Nephron progenitor cell (in vitro differentiated cells): Measurements from ENCODE around the gene RFK.

Source experiments
- DNase-seq: peaks from one replicate; pipeline ENCODE4 v3.0.0; 2021
- H3K27ac Mint-ChIP-seq: 2 replicates; pipeline ENCODE4 v1.8.0; 2021; ENCODE audit warnings: mild to moderate bottlenecking, moderate library complexity, mixed read lengths
- H3K27me3 Mint-ChIP-seq: 2 replicates; pipeline ENCODE4 v1.8.0; 2021; ENCODE audit warnings: mild to moderate bottlenecking, low read depth, mixed read lengths; ENCODE audit not compliant: poor library complexity
- H3K36me3 Mint-ChIP-seq: 2 replicates; pipeline ENCODE4 v1.8.0; 2021; ENCODE audit warnings: low read depth, mixed read lengths
- H3K4me1 Mint-ChIP-seq: 2 replicates; pipeline ENCODE4 v1.8.0; 2021; ENCODE audit warnings: mixed read lengths
- H3K4me3 Mint-ChIP-seq: 2 replicates; pipeline ENCODE4 v1.8.0; 2021; ENCODE audit warnings: mild to moderate bottlenecking, moderate library complexity, mixed read lengths
- H3K9me3 Mint-ChIP-seq: 2 replicates; pipeline ENCODE4 v1.8.0; 2021; ENCODE audit warnings: mild to moderate bottlenecking, moderate library complexity, mixed read lengths
- TF ChIP-seq, protein P1 (sequence below): fragments of 200-600 bp; sonication (generic); IDR thresholded peaks from 2 replicates; pipeline ENCODE4 v1.5.0; 2021; ENCODE audit warnings: antibody characterized with exemption

RFK gene

DNA sequence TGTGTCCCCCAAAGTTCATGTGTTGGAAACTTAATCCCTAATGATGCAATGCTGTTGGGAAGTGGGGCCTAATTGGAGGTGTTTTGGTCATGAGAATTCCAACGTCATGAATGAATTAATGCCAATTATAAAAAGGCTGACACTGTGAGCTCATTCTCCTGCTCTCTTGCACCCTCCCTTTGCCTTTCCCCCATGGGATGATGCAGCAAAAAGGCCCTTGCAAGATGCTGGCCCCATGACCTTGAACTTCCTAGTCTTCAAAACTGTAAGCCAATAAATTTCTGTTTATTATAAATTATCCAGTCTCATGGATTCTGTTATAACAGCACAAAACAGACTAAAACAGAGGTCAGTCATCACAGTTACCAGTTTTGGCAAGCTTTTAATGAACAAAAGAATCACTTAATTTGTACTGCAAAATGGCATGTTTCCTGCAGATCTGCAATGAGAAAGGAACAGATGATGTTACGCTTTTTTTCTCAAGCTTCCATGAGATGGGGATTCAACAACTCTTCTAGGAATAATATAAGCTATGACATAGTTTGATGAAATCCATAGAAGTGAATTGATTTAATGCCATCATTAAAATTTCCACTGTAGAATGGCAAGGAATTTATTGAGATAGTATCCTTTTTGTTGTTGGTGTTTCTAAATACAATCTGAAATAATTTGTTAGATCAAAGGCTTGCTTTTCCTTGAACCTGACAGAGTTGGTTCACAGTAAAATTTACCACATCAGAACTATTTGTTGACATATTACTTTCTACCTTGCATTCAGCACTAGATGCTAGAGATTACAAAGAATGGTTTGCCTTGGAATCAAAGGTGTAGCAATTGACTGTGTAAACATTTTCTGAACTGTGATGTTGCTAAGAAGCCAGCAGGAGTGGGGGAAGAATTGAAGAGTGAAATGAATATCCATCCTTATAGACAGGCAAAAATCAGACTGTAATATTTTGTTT is 29.3 kb upstream of the RFK start:
- TF ChIP-seq, protein P1, sequence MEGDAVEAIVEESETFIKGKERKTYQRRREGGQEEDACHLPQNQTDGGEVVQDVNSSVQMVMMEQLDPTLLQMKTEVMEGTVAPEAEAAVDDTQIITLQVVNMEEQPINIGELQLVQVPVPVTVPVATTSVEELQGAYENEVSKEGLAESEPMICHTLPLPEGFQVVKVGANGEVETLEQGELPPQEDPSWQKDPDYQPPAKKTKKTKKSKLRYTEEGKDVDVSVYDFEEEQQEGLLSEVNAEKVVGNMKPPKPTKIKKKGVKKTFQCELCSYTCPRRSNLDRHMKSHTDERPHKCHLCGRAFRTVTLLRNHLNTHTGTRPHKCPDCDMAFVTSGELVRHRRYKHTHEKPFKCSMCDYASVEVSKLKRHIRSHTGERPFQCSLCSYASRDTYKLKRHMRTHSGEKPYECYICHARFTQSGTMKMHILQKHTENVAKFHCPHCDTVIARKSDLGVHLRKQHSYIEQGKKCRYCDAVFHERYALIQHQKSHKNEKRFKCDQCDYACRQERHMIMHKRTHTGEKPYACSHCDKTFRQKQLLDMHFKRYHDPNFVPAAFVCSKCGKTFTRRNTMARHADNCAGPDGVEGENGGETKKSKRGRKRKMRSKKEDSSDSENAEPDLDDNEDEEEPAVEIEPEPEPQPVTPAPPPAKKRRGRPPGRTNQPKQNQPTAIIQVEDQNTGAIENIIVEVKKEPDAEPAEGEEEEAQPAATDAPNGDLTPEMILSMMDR = no peak
- DNase-seq = no peak
- H3K27ac Mint-ChIP-seq = no peak overlapping the region
- H3K27me3 Mint-ChIP-seq = peaks cover 3% of the 10 kb centered on the region
- H3K4me3 Mint-ChIP-seq = no peak overlapping the region
- no peaks in the 10 kb centered on the region for H3K36me3 Mint-ChIP-seq
- H3K4me1 Mint-ChIP-seq = no peaks in the 10 kb centered on the region
- no peaks in the 10 kb centered on the region for H3K9me3 Mint-ChIP-seq

DNA sequence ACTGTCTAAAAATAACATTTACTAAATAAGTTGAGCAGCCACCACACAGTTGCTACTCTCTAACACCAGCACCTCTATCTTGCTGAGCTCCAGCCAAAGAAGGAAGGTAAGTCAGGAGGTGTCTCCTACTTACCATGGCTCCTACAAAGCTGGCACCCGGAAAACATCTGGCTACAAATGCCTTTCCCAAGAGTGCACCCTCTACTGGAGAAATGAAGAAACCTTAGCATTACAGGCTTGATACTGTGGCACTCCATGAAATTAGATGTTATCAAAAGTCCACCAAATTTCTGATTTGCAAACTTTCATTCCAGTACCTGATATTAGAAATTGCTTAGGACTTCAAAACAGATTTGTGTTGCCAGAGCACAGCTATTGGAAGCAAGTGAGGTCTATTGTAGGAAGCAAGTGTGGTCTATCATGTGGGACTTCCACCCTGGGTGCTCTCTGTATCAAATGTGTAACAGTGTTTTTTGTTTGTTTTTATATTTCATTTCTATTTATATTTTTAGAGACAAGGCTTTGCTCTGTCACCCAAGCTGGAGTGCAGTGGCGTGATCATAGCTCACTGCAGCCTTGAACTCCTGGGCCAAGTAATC is 25.7 kb upstream of the RFK start:
- H3K4me1 Mint-ChIP-seq = no peaks in the 10 kb centered on the region

DNA sequence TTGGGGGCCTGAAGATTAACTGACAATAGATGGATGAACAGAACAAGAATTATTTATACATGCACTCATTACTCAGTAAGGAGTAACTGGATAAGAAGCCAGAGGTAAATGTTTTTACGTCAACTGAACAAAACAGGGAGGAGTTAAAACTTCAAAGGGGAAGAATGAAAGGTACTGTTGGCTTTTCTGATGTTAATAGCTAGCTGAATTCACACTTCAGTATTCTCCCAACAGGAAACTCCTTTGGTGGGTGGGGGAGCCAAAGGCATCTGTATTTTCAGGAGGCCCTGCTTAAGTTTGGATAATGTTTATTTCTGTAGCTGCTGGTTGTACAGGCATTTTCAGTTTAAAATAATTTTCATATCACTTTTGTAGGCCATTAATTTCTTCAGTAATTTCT is 23.2 kb upstream of the RFK start:
- TF ChIP-seq, protein P1 = no peak

More for the DNA sequence above, 25.7 kb upstream of the RFK start:
- TF ChIP-seq, protein P1 = peak; percentile 36
- H3K4me3 Mint-ChIP-seq = no peak overlapping the region
- H3K36me3 Mint-ChIP-seq = no peaks in the 10 kb centered on the region
- no peak for DNase-seq
- H3K27me3 Mint-ChIP-seq = peaks cover 3% of the 10 kb centered on the region
- no peak overlapping the region for H3K27ac Mint-ChIP-seq
- peaks cover 18% of the 10 kb centered on the region for H3K9me3 Mint-ChIP-seq

DNA sequence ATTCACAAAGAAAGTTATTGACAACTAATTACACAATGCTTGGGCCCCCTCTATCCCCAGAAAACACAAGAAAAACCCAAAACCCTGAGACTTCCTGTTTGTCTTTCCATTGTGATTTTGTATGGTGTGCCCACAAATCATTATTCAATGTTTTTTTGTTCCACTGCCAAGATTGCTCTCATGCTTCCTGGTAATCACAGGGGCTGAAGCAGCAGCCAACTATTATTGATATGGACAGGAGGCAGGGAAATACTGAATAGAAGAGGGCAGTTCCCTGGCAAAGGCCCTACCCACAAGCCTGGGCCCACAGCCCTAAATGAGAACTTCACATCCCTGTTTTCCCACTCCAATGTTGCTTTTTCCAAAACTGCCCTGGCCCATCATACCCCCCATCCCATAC is 21.5 kb upstream of the RFK start:
- Mint-ChIP-seq H3K4me3 (no peak overlapping the region), H3K27ac (no peak overlapping the region), H3K36me3 (peaks cover 17% of the 10 kb centered on the region)

More for the DNA sequence above, 23.2 kb upstream of the RFK start:
- no peaks in the 10 kb centered on the region for H3K4me1 Mint-ChIP-seq
- no peak overlapping the region for H3K27ac Mint-ChIP-seq
- no peak for DNase-seq
- H3K4me3 Mint-ChIP-seq = no peak overlapping the region
- peaks cover 3% of the 10 kb centered on the region for H3K27me3 Mint-ChIP-seq
- H3K36me3 Mint-ChIP-seq = peaks cover 17% of the 10 kb centered on the region
- H3K9me3 Mint-ChIP-seq = peaks cover 42% of the 10 kb centered on the region

DNA sequence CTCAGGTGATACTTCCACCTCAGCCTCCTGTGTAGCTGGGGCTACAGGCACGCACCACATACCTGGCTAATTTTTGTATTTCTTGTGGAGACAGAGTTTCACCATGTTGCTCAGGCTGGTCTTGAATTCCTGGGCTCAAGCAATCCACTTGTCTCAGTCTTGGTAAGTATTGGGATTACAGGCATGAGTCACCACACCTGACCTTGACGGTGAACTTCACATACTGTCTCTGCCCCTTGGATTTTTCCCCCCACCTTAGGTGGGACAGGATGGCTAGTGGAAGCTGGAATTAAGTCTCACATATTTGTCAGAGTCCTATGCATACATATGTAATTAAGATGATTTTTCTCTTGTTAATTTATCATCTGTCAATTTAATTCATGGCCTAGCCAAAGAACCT is 20.9 kb upstream of the RFK start:
- TF ChIP-seq, protein P1 = no peak
- peaks cover 46% of the 10 kb centered on the region for H3K9me3 Mint-ChIP-seq
- H3K27ac Mint-ChIP-seq = no peak overlapping the region
- H3K4me3 Mint-ChIP-seq = no peak overlapping the region
- H3K4me1 Mint-ChIP-seq = no peaks in the 10 kb centered on the region
- H3K36me3 Mint-ChIP-seq = peaks cover 17% of the 10 kb centered on the region
- H3K27me3 Mint-ChIP-seq = peaks cover 3% of the 10 kb centered on the region
- DNase-seq = no peak

More for the DNA sequence above, 21.5 kb upstream of the RFK start:
- no peaks in the 10 kb centered on the region for H3K4me1 Mint-ChIP-seq
- TF ChIP-seq, protein P1 = no peak
- peaks cover 3% of the 10 kb centered on the region for H3K27me3 Mint-ChIP-seq
- peaks cover 46% of the 10 kb centered on the region for H3K9me3 Mint-ChIP-seq
- no peak for DNase-seq
